SK-N-SH (cell line): ENCODE data around the gene TMEM223.

Experiments
- FOXJ3 ChIP-seq: sonication (generic); formaldehyde crosslinking; IDR thresholded peaks from 2 replicates; pipeline ENCODE4 v1.5.1; 2020; ENCODE audit warnings: mild to moderate bottlenecking, missing genetic modification reagents
- POLR2AphosphoS5 ChIP-seq: IDR thresholded peaks from 2 replicates; pipeline ENCODE4 v1.6.1; 2012; ENCODE audit warnings: low read depth, low read length
- RXRA ChIP-seq: IDR thresholded peaks from 2 replicates; pipeline ENCODE4 v1.4.0; 2012; ENCODE audit warnings: low read depth, mild to moderate bottlenecking, borderline replicate concordance
- TF ChIP-seq, protein P1 (sequence below): fragments of 200-600 bp; sonication (generic); IDR thresholded peaks from 2 replicates; pipeline ENCODE4 v1.6.1; 2017; ENCODE audit warnings: antibody characterized with exemption, mild to moderate bottlenecking, moderate library complexity
- TF ChIP-seq, protein P2 (sequence below): IDR thresholded peaks from 2 replicates; pipeline ENCODE4 v1.4.0; 2012; ENCODE audit warnings: low read depth

DNA sequence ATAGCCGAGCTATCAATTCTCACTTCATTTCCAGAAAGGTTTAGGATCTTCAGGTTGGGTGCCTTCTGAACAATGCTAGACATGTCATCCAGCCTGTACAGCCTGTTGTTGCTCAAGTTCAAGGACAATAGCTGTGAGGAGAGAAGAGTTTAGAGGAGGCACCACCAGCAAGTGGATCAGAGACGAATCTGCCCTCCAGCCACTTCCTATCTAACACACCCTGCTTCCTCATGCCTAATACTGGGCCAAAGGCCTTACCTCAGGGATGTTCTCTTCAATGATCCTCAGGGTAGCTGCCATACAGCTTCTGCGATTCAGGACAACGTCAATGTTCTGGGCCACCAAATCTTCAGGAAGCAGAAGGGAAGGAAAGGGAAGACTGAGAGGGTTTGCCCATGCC is 9.3 kb upstream of the TMEM223 start:
- TF ChIP-seq, protein P1, sequence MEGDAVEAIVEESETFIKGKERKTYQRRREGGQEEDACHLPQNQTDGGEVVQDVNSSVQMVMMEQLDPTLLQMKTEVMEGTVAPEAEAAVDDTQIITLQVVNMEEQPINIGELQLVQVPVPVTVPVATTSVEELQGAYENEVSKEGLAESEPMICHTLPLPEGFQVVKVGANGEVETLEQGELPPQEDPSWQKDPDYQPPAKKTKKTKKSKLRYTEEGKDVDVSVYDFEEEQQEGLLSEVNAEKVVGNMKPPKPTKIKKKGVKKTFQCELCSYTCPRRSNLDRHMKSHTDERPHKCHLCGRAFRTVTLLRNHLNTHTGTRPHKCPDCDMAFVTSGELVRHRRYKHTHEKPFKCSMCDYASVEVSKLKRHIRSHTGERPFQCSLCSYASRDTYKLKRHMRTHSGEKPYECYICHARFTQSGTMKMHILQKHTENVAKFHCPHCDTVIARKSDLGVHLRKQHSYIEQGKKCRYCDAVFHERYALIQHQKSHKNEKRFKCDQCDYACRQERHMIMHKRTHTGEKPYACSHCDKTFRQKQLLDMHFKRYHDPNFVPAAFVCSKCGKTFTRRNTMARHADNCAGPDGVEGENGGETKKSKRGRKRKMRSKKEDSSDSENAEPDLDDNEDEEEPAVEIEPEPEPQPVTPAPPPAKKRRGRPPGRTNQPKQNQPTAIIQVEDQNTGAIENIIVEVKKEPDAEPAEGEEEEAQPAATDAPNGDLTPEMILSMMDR: no peak
- TF ChIP-seq RXRA (no peak), POLR2AphosphoS5 (no peak), FOXJ3 (CRISPR knock-in tag) (no peak)
- TF ChIP-seq, protein P2, sequence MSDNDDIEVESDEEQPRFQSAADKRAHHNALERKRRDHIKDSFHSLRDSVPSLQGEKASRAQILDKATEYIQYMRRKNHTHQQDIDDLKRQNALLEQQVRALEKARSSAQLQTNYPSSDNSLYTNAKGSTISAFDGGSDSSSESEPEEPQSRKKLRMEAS: no peak
